C4-2B (cell line): ENCODE results near the gene ZNG1B.
"Not testable (repeated sequence)": the region's sequence is repeated elsewhere in the genome, so short reads cannot be mapped to it uniquely, and the experiment has no call there.

Experiments used
- H3K27ac ChIP-seq: fragments of 450-650 bp; 2 replicates; pipeline ENCODE4 v1.5.1; 2017

Gene ZNG1B

GRCh38 chr2:113499019-113499885, 61.8 kb downstream of the ZNG1B start:
- H3K27ac ChIP-seq = not testable (repeated sequence)

GRCh38 chr2:113499886-113500722, 62.6 kb downstream of the ZNG1B start:
- H3K27ac ChIP-seq = not testable (repeated sequence)

DNA sequence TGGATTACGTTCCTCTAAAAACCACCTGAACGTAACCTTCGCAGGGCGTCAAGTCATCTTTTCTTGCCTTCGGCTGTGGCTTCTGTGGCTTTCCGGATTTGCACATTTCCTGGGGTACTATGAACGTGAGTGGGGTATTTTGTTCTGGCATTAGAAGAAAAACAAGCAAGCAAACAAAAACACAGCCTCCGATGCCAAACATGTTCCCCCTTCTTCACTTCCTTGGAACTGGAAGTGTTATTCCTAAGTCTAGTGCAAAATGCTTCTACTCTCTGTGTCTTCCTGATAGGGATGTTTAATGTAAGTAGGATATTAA, 63.2 kb downstream of the ZNG1B start:
- H3K27ac ChIP-seq = not testable (repeated sequence)

GRCh38 chr2:113502216-113503093, 65.0 kb downstream of the ZNG1B start:
- not testable (repeated sequence) for H3K27ac ChIP-seq

DNA sequence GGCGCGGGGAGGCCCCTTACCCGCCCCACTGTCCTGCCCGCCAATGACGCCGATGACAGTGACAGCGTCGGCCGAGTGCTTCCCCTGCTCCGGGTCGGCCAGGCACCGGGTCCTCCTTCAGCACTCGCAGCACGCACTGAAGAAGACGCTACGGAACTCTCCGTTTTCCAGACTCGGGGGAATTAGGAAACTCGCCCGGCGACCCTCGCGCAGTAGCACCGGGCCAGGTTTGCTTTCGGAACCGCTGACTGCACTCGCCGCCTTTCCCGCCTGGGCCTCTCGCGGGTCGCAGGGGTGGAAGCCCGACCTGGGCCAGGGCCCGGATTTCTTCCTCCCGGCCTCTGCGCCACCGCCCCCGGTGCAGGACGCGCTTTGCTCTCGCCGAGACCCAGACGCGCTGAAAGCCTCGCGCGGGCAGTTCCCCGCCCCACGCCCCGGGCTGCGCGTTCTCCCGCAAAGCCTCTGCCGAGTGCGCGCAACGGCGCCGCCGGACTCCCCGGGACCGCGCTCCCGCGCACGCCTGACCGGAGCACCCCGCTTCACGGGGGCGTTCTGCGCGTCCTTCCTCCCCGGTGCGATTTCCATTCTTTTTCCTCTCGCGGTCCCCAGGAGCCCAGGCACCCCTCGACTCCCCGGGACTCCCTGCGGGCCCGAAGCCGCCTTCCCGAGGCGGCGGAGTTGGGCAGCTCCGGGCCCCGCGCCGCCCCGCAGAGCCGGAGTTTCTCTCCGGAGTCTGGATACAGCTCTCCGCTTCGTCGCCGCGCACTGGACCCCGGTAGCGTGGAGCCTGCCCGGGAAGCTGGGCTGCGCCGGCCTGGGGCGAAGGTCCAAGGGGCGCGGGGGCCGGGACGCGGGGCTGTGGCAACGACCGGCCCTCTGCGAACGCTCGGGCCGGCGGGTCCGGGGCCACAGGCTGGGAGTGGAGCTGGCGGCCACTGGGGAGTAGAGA, 65.9 kb downstream of the ZNG1B start:
- H3K27ac ChIP-seq = not testable (repeated sequence)

DNA sequence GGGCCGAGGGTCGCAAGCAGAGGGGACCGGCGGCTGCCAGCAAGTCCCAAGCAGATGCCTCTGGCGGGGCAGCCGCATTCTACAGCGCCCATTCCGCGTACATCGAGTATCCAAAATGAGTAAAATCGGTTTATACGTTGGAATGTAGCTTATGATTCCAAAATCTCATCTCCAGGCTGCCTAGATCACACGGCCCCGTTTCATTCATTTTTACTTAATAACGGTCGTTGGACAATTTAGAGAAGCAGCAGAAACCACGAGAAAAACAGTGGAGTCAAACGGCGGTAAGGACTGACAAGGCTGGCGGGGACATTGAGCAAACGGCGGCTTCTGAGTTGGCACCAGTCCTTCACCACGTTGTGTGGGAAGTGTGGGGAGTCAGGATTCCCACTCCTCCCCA, 66.6 kb downstream of the ZNG1B start:
- H3K27ac ChIP-seq = not testable (repeated sequence)

GRCh38 chr2:113507394-113508140, 70.1 kb downstream of the ZNG1B start:
- not testable (repeated sequence) for H3K27ac ChIP-seq

DNA sequence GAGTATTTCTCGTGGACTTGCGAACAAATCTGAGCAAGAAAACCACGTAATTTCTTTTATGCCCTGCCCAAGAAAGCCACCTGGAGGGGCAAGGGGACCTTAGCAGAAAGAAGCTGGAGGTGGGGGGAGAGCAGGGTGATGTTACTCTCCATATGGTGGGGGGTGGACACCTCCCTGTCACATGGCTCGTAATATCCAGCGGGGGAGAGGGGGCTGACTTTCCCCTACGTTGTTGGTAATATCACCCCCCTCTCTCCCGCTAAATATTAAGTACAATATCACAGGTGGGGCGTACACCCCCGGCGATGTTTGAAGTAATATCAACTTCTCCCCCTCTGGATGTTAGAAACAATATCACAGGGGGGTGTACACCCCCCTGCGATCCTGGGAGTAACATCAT, 70.7 kb downstream of the ZNG1B start:
- not testable (repeated sequence) for H3K27ac ChIP-seq

GRCh38 chr2:113510913-113511312, 73.4 kb downstream of the ZNG1B start:
- H3K27ac ChIP-seq = not testable (repeated sequence)

- H3K27ac ChIP-seq = not testable (repeated sequence)
Measured at GRCh38 chr2:113511859-113512258, 74.4 kb downstream of the ZNG1B start.

- H3K27ac ChIP-seq = not testable (repeated sequence)
Measured at GRCh38 chr2:113515457-113515856, 78.0 kb downstream of the ZNG1B start.

DNA sequence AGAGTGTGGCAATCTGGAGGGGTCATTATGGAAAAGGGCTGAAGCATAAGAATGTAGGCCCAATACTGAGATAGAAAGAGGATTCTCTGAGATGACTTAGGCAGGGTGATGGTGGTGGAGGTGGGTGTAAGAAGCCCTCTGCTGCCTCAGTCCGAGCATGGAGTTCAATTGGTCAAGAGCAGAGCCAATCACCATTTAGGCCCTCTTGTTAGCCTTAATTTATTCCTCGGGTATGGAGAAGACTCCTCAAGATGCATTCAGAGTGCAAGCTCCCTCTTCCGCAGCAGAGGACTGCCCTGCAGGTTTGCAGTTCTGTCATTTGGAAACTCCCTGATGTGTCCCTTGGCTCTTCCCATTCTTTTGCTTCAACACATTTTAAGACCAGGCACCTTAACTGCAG, 78.5 kb downstream of the ZNG1B start:
- not testable (repeated sequence) for H3K27ac ChIP-seq

DNA sequence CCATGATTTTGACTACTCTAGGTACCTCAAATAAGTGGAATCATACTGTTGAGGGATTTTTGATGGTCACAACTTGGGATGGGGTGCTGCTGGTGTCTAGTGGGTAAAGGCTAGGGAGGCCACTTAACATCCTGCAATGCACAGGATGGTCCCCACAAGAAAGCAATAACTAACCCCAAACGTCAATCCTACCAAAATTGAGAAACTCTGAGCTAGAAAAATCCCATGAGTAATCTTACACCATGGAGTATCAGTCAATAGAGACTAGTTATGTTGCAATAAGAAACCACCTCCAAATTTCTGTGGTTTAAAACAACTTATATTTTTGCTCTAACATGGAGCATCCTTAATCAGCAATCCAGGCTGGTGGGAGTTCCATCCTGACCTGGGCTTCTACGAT, 79.5 kb downstream of the ZNG1B start:
- H3K27ac ChIP-seq = not testable (repeated sequence)

DNA sequence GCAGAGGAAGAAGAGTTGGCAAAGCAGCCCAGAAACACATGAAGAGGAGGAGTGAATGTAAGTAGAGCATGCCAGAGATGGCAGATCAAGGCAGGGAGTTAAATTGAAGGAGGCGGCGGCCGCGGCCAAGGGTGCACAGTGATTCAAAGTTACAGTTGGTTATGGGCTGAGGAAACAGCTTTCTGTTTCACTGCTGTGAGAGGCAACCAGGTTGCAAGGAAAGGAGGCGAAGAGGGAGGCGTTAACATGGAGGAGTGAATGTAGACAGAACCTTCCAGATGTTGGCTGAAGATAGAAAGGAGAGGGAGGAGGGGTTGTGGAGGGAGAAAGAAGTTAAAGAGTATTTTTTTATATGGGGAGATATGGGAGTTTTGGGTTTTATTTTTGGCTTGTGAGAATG, 83.3 kb downstream of the ZNG1B start:
- not testable (repeated sequence) for H3K27ac ChIP-seq

GRCh38 chr2:113521492-113521891, 84.0 kb downstream of the ZNG1B start:
- H3K27ac ChIP-seq = not testable (repeated sequence)

DNA sequence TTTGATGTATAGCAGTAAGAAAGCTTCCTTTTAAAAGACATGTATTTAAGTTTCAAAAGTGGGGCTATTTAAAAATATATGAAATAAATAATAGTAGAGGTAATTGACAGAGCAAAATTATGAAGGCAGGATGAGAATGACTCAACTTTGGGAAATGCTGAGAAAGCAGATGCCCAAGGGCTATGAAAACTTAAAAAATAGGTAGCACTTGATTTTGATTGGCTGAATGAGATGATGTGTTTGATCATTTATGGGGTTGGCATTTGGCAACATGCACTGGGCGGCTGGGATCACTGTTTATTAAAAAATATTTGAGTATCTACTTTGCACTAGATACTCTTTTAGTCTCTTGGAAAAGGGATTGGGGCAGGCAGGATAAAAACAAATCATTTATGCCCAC, 87.5 kb downstream of the ZNG1B start:
- H3K27ac ChIP-seq = not testable (repeated sequence)
